HL-60/S4 (cell line): ENCODE measurements around the gene MNX1.

Source experiments
- in situ Hi-C: fragments of 300-500 bp; cut with MboI; formaldehyde crosslinking; loops from 2 replicates; pipeline ENCODE4 v1.14.3; 2022; ENCODE audit warnings: low sequenced_read_pairs

Gene MNX1

GRCh38 chr7:157010588-157011332 lies at the start of gene MNX1:
TSS of gene MNX1 (minus strand) at chr7:157010663. CDS start at chr7:157010350, 313 bp downstream.
- in situ Hi-C loops, result no loop called here

GRCh38 chr7:157059534-157059933 lies 49.1 kb upstream of the MNX1 start:
- in situ Hi-C loops, result no loop called here

- in situ Hi-C loops, result no loop called here
These were observed 48.2 kb upstream of the MNX1 start for GRCh38 chr7:157058701-157059100.

- in situ Hi-C loops, result no loop called here
These were observed 47.6 kb upstream of the MNX1 start for GRCh38 chr7:157058068-157058467.

GRCh38 chr7:157056957-157057902 lies 46.8 kb upstream of the MNX1 start:
- in situ Hi-C loops, result no loop called here

GRCh38 chr7:157056246-157056645 lies 45.8 kb upstream of the MNX1 start:
- in situ Hi-C loops, result no loop called here

- in situ Hi-C loops, result no loop called here
These were observed 44.5 kb upstream of the MNX1 start for GRCh38 chr7:157054927-157055326.

- in situ Hi-C loops, result no loop called here
These were observed 42.7 kb upstream of the MNX1 start for GRCh38 chr7:157053118-157053517.

- in situ Hi-C loops, result no loop called here
These were observed 36.7 kb upstream of the MNX1 start for GRCh38 chr7:157047148-157047547.

- in situ Hi-C loops, result no loop called here
These were observed 36.2 kb upstream of the MNX1 start for GRCh38 chr7:157046681-157047080.

- in situ Hi-C loops, result no loop called here
These were observed 34.6 kb upstream of the MNX1 start for GRCh38 chr7:157044943-157045660.

- in situ Hi-C loops, result no loop called here
These were observed 33.8 kb upstream of the MNX1 start for GRCh38 chr7:157044147-157044687.

- in situ Hi-C loops, result no loop called here
These were observed 33.3 kb upstream of the MNX1 start for GRCh38 chr7:157043745-157044144.

GRCh38 chr7:157041514-157042277 lies 31.2 kb upstream of the MNX1 start:
- in situ Hi-C loops, result no loop called here

- in situ Hi-C loops, result no loop called here
These were observed 30.5 kb upstream of the MNX1 start for GRCh38 chr7:157041004-157041403.

- in situ Hi-C loops, result no loop called here
These were observed 27.2 kb upstream of the MNX1 start for GRCh38 chr7:157037635-157038034.

- in situ Hi-C loops, result no loop called here
These were observed 26.6 kb upstream of the MNX1 start for GRCh38 chr7:157037028-157037427.

- in situ Hi-C loops, result no loop called here
These were observed 25.5 kb upstream of the MNX1 start for GRCh38 chr7:157035979-157036378.

GRCh38 chr7:157035302-157035701 lies 24.8 kb upstream of the MNX1 start:
- in situ Hi-C loops, result no loop called here
